ENCODE data around the gene TMEM63C.

Gene TMEM63C

DNA sequence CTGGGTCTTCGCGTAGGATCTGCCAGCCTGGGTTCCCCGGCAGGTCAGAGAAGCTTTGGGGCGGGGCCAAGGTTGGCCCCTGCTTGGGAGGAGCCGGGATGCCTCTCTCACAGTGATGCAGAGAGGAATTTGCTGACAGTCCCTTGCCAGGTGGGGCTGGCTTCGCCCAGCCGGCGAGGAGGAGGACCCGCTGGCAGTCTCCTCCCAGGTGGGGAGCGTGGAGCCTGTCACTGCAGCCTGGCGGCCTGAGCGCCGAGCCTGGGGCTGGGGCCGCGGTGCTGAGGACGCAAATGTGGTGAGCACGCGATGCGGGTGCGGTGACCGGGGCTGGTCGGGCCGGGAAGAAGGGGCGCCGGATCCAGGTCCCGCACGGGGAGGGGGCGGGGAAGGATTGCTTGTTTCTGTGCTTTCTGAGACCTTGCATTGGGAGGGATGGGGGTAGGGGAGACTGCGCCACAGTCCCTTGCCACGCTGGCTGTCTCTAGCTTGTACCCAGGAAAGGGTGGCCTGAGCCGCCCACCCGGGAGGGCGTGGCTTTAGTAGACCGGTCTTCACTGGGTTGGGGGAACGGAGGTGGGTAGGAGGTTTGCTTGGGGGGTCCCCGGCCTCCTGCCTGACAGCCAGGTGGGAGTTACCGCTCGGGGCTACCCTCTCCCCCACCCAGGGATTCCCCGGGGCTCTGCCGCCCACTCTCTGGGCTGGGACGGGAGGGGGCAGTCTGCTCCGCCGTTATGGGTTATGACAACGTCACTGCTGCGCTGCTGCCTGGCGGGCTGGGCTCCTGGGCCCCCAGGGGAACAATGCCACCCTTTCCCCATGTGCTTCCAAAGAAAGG is at the start of gene TMEM63C:
TMEM63C (plus strand) TSS at position 196 of the 835 bp plus-strand sequence. CDS start 37,016 bp downstream, outside the sequence.
- Histone ChIP-seq H3K27ac (no peak within 1 kb of the TSS), H3K4me1 (ENCODE audit: control insufficient read depth in 1 of 2, insufficient read depth in 1 of 2, low read depth in 1 of 2, low read length in 1 of 2) (peaks cover 6 to 17% of the 10 kb centered on the region in 2 experiments), H3K9me3 (no peaks in the 10 kb centered on the region), H3K4me3 (ENCODE audit: low read depth in 1 of 2, low read length in 1 of 2) (peak within 1 kb of the TSS; percentile 20 to 26), H3K36me3 (no peaks in the 10 kb centered on the region), H3K27me3 (peaks cover 52% of the 10 kb centered on the region)
- TF ChIP-seq, protein P1, sequence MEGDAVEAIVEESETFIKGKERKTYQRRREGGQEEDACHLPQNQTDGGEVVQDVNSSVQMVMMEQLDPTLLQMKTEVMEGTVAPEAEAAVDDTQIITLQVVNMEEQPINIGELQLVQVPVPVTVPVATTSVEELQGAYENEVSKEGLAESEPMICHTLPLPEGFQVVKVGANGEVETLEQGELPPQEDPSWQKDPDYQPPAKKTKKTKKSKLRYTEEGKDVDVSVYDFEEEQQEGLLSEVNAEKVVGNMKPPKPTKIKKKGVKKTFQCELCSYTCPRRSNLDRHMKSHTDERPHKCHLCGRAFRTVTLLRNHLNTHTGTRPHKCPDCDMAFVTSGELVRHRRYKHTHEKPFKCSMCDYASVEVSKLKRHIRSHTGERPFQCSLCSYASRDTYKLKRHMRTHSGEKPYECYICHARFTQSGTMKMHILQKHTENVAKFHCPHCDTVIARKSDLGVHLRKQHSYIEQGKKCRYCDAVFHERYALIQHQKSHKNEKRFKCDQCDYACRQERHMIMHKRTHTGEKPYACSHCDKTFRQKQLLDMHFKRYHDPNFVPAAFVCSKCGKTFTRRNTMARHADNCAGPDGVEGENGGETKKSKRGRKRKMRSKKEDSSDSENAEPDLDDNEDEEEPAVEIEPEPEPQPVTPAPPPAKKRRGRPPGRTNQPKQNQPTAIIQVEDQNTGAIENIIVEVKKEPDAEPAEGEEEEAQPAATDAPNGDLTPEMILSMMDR (IDR thresholded peaks at IDR 0.05): no peak

DNA sequence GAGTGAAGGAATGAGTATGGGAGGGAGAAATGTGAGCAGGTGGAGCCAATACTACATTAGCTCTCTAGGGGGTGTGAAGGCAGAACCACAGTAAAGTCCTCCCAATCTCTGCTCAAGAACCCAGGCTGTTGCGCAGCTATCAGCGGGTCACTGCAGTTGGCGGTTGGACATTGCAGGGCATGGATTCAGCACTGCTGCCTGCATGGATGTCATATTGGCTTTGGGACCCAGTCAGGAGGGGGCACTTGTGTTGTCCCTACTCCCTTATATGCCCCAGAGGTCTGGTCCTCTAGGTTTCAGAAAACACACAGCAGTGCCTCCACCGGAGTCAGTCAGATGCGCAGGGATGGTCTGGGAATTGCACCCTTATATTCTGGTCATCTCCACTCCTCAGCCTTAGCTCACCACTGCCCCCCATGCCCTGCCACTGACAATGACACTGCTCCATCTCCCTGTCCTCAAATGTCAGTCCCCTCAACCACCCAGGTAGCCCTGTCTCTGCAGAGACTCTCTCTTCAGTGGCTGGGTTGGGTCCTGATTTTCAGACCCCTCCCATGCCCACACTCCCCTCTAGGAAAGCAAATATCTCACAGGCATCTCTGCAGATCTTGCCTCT is 49.6 kb upstream of the TMEM63C start:
- Histone ChIP-seq H3K4me3 (ENCODE audit: low read depth in 1 of 2, low read length in 1 of 2) (no peak overlapping the region), H3K27me3 (peaks cover 100% of the 10 kb centered on the region), H3K9me3 (no peaks in the 10 kb centered on the region), H3K4me1 (ENCODE audit: control insufficient read depth in 1 of 2, insufficient read depth in 1 of 2, low read depth in 1 of 2, low read length in 1 of 2) (no peaks in the 10 kb centered on the region), H3K36me3 (no peaks in the 10 kb centered on the region), H3K27ac (no peak overlapping the region)
- TF ChIP-seq, protein P1 (IDR thresholded peaks at IDR 0.05): no peak

DNA sequence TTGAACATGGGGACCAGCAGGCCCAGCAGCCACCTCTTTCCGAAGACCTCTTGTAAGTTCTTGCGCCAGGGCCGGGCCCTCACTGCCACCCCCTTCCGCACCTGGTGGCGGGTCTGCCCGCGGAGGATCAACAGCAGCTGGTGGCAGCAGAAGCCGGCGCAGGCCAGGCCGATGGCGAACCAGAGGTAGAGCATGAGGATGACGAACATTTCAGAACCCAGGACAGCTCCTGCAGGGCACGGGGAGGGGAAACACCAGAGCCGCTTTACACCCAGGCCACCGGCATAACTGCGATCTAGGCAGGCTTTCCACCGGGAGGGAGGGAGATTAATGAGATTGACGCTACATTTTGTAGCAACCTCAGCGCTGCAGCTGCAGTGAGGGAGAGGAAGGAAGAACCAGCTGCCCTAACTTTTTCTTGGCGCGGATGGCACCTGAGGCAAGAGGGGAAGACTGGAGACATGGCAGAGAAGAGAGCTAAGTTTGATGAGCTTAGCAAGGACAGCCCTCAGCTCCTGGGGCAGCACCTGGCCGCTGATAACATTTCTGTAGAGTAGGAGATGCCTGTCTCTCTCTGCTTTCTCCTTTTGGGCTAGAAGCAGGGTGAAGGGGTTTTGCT is 47.8 kb upstream of the TMEM63C start:
- Histone ChIP-seq H3K36me3 (no peaks in the 10 kb centered on the region), H3K27me3 (peaks cover 100% of the 10 kb centered on the region)
- TF ChIP-seq, protein P1 (IDR thresholded peaks at IDR 0.05): no peak

DNA sequence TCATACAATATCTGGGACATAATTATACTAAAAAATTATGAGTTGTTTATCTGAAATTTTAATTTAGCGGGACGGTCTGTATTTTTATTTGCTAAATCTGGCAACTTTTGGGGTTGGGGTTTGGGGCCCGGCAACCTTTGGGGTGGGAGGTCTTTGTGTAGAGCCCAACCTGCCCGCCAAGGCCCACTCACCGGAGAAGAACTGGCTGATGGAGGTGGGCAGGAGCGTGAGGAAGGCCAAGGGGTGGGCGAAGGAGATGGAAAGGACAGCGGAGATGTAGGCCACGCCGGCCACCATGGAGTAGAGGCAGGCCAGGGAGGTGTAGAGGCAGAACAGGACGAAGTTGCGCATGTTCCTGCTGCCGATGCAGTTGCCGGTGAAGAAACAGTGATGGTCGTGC is 42.6 kb upstream of the TMEM63C start:
- peaks cover 100% of the 10 kb centered on the region for H3K27me3 ChIP-seq
- H3K36me3 ChIP-seq: no peaks in the 10 kb centered on the region
- no peak overlapping the region for H3K27ac ChIP-seq
- peaks cover 0 to 6% of the 10 kb centered on the region in 2 experiments for H3K4me1 ChIP-seq (ENCODE audit: control insufficient read depth in 1 of 2, insufficient read depth in 1 of 2, low read depth in 1 of 2, low read length in 1 of 2)
- TF ChIP-seq, protein P1 (IDR thresholded peaks at IDR 0.05): no peak
- no peaks in the 10 kb centered on the region for H3K9me3 ChIP-seq
- H3K4me3 ChIP-seq (ENCODE audit: low read depth in 1 of 2, low read length in 1 of 2): no peak overlapping the region

More for the DNA sequence above, 47.8 kb upstream of the TMEM63C start:
- H3K27ac ChIP-seq: no peak overlapping the region
- H3K4me3 ChIP-seq (ENCODE audit: low read depth in 1 of 2, low read length in 1 of 2): no peak overlapping the region
- no peaks in the 10 kb centered on the region for H3K9me3 ChIP-seq
- no peaks in the 10 kb centered on the region for H3K4me1 ChIP-seq (ENCODE audit: control insufficient read depth in 1 of 2, insufficient read depth in 1 of 2, low read depth in 1 of 2, low read length in 1 of 2)

DNA sequence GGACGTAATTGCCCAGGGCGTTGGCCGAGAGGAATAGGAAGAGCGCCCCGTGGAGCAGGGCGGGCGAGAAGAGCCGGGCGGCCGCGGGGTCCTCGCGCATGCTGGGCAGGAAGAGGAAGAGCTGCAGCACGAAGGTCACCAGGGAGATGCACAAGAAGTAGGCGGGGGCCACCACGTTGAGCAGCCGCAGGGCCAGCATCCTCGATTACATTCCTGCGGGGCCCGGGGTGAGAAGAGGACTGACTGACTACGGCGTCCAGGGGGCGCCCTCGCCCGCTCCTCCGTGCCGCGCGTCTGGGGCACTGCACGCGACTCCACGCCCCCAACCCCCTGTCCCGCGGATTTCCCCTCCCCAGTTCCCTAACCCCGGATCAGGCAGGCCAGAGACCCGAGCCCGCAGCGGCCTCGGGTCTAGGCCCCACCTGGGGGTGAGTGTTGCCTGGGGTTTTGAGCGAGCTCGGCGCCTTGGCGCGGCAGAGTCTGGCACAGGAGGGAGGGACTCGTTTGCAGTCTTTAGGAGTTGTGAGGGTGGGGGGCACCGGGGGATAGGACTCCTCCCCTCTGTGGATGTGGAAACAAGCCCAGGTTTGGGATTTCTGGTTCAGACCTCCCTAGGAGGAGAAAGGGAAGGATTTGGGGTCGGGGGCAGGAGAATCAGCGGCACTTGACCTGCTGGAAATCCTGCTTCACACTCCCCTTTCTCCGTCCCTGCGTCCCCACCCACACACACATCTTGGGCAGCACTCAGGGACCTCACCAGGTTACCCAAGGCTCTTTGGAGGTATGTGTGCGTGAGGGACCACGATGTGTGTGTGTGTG is 41.8 kb upstream of the TMEM63C start:
- Histone ChIP-seq H3K9me3 (no peaks in the 10 kb centered on the region), H3K27me3 (peaks cover 100% of the 10 kb centered on the region), H3K4me3 (ENCODE audit: low read depth in 1 of 2, low read length in 1 of 2) (no peak overlapping the region), H3K27ac (no peak overlapping the region), H3K4me1 (ENCODE audit: control insufficient read depth in 1 of 2, insufficient read depth in 1 of 2, low read depth in 1 of 2, low read length in 1 of 2) (peaks cover 0 to 6% of the 10 kb centered on the region in 2 experiments), H3K36me3 (no peaks in the 10 kb centered on the region)
- TF ChIP-seq, protein P1 (IDR thresholded peaks at IDR 0.05): no peak
